ENCODE results near the gene PCSK2. TPM values are rescaled to one million over a fixed set of nuclear protein-coding genes. Genes with fewer than 3 reads are reported as not detected.

The PCSK2 gene
- total RNA-seq, 4 donors from 2014 or later: under 0.01 to 0.18 (median 0.18) TPM; not detected in 1

DNA sequence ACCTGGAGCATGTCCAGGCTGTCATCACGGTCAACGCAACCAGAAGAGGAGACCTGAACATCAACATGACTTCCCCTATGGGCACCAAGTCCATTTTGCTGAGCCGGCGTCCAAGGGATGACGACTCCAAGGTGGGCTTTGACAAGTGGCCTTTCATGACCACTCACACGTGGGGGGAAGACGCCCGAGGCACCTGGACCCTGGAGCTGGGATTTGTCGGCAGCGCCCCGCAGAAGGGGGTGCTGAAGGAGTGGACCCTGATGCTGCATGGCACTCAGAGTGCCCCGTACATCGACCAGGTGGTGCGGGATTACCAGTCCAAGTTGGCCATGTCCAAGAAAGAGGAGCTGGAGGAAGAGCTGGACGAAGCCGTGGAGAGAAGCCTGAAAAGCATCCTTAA lies 254.8 kb downstream of the PCSK2 start:
- intact Hi-C loops (cut with DNase I): no loop called here
- Histone ChIP-seq H3K36me3 (no peaks in the 10 kb centered on the region), H3K9me3 (no peaks in the 10 kb centered on the region), H3K27me3 (peaks cover 0 to 13% (median 0%) of the 10 kb centered on the region in 4 donors), H3K27ac (no peak overlapping the region), H3K4me3 (no peak overlapping the region), H3K4me1 (no peaks in the 10 kb centered on the region)
- DNase-seq: no peak
- TF ChIP-seq, protein P1, sequence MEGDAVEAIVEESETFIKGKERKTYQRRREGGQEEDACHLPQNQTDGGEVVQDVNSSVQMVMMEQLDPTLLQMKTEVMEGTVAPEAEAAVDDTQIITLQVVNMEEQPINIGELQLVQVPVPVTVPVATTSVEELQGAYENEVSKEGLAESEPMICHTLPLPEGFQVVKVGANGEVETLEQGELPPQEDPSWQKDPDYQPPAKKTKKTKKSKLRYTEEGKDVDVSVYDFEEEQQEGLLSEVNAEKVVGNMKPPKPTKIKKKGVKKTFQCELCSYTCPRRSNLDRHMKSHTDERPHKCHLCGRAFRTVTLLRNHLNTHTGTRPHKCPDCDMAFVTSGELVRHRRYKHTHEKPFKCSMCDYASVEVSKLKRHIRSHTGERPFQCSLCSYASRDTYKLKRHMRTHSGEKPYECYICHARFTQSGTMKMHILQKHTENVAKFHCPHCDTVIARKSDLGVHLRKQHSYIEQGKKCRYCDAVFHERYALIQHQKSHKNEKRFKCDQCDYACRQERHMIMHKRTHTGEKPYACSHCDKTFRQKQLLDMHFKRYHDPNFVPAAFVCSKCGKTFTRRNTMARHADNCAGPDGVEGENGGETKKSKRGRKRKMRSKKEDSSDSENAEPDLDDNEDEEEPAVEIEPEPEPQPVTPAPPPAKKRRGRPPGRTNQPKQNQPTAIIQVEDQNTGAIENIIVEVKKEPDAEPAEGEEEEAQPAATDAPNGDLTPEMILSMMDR (IDR thresholded peaks at IDR 0.05): no peak
- no peak for TF ChIP-seq POLR2A (IDR thresholded peaks at IDR 0.05)
- 81 to 88% methylated on average over 9 to 14 of the region's 16 CpGs for WGBS, 2 donors

DNA sequence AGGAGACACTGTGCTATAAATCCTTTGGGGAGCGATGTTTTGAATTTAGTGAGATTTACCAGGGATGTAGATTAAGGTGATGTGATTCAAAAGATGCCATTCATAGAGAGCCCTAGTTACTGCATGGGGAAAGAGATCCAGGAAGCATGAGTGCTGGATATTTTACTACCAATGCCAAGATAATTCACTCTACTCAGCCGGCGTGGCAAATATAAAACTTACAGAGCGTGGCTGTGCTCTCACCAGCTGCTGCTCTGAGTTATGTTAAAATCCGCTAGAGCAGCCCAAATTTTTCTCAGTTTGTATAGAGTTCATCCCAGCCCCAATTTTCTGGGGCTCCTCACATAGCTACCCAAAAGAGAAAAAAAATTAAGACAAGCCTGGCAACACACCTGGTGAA lies 255.7 kb downstream of the PCSK2 start:
- Histone ChIP-seq H3K36me3 (no peaks in the 10 kb centered on the region), H3K27ac (no peak overlapping the region), H3K9me3 (no peaks in the 10 kb centered on the region), H3K4me1 (no peaks in the 10 kb centered on the region), H3K4me3 (no peak overlapping the region), H3K27me3 (peaks cover 0 to 14% (median 0%) of the 10 kb centered on the region in 4 donors)
- intact Hi-C loops (cut with DNase I): no loop called here
- no peak for TF ChIP-seq POLR2A (IDR thresholded peaks at IDR 0.05)
- TF ChIP-seq, protein P1 (IDR thresholded peaks at IDR 0.05): no peak
- 85 to 88% methylated on average over 5 of the region's 5 CpGs for WGBS, 2 donors
- DNase-seq: no peak

DNA sequence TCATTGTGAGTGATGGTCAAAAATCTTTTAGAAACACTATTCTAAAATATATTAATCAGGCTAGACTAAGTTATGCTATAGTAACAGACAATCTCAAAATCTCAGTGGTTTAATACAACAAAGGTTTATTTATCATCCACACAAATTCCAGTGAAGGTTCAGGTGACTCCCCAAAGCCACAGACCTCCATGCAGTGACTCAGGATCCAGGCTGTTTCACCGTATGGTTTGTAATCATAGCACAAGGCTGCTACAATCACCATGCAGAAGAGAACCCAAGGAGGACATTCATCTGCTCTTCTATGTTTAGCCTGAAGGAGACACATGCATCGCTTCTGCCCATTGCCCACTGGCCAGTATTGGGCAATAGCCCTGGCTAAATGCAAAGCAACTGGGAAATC lies 258.2 kb downstream of the PCSK2 start:
- intact Hi-C loops (cut with DNase I): no loop called here
- H3K27ac ChIP-seq: no peak overlapping the region
- DNase-seq: no peak
- H3K4me1 ChIP-seq: no peaks in the 10 kb centered on the region
- no peak for TF ChIP-seq POLR2A (IDR thresholded peaks at IDR 0.05)
- TF ChIP-seq, protein P1 (IDR thresholded peaks at IDR 0.05): no peak
- peaks cover 0 to 14% (median 0%) of the 10 kb centered on the region in 4 donors for H3K27me3 ChIP-seq
- H3K36me3 ChIP-seq: no peaks in the 10 kb centered on the region
- no peak overlapping the region for H3K4me3 ChIP-seq
- H3K9me3 ChIP-seq: no peaks in the 10 kb centered on the region
- 85 to 96% methylated on average over 2 of the region's 2 CpGs for WGBS, 2 donors

DNA sequence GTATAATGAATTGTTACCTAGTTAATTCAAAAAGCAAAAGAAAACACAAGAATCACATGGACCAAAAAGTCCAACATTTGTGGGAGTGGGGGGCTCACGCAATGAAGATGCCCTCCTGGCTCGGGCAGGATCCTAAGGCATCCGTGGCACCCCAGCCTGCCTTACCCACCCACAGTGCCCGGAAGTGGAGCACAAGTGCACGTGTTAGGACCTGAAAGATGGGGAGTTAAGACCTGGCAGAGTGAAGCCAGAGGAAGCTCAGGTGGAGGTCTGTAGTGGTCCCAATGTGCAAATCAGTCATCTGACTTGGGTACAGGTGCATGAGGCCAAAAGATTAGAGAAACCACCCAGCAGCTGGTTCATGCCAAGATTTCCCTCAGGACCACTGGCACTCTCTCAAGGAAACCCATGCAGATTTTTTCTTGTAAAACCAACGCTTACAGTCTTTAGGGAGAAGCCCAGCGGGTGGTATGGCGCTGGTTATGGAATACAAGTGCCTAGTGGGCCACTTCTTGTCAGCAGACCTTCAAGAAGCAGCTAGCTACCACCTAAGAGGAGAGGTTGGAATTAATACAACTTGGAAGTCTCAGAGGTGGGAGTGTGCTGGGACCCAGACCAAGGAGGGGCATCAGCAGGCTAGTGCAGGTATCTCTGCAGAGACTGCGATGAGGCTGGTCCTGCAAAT lies 262.2 kb downstream of the PCSK2 start:
- Histone ChIP-seq H3K36me3 (no peaks in the 10 kb centered on the region), H3K9me3 (no peaks in the 10 kb centered on the region), H3K4me3 (no peak overlapping the region), H3K4me1 (no peaks in the 10 kb centered on the region), H3K27me3 (peaks cover 0 to 7% (median 0%) of the 10 kb centered on the region in 4 donors), H3K27ac (no peak overlapping the region)
- intact Hi-C loops (cut with DNase I): no loop called here
- no peak for DNase-seq
- TF ChIP-seq, protein P1 (IDR thresholded peaks at IDR 0.05): no peak
- TF ChIP-seq POLR2A (IDR thresholded peaks at IDR 0.05): no peak
- 72 to 81% methylated on average over 9 of the region's 9 CpGs for WGBS, 2 donors

DNA sequence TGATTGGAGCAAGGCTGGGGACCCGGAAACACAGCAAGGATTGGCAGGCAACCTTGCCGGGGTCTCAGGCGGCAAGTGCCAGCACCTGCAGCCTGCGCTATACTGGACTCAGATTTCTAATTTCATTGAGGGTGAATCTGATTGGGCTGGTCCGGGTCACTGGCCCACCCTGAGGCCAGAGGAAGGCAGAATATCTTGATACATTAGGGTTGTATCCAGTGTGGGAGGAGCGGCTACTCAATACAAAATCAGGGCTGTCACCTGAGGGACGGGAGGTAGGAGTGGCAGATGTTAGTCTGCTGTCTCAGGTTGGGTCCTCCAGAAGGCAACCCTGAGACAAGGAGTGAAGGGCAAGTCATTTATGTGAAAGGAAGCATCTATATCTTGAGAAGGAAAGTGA lies 263.7 kb downstream of the PCSK2 start:
- Histone ChIP-seq H3K4me3 (no peak overlapping the region), H3K4me1 (no peaks in the 10 kb centered on the region), H3K27ac (no peak overlapping the region), H3K36me3 (no peaks in the 10 kb centered on the region), H3K9me3 (no peaks in the 10 kb centered on the region), H3K27me3 (peaks cover 0 to 3% (median 0%) of the 10 kb centered on the region in 4 donors)
- WGBS, 2 donors: 87% methylated on average over 6 to 7 of the region's 7 CpGs
- DNase-seq: no peak
- TF ChIP-seq, protein P1 (IDR thresholded peaks at IDR 0.05): no peak
- no peak for TF ChIP-seq POLR2A (IDR thresholded peaks at IDR 0.05)
- intact Hi-C loops (cut with DNase I): no loop called here

Data from esophagus squamous epithelium (tissue), 5 donors.